Body of pancreas (tissue), 4 donors: ENCODE measurements around the gene CHRDL2. TPM values are rescaled to one million over a fixed set of nuclear protein-coding genes. Genes with fewer than 3 reads are reported as not detected.

Experiments
- ATAC-seq: fragments of 150-250 bp; one replicate; pipeline ENCODE4 v1.9.1; 2016
- DNase-seq, 4 donors: peaks; one replicate each; pipeline ENCODE4 v3.0.0-alpha.2; 2019
- H3K27ac ChIP-seq, 4 donors: fragments of 200-600 bp; sonication (generic); 1 replicate in 3 of 4; 2 replicates in 1 of 4; pipeline versions ENCODE4 v1.5.1 to v1.6.1; 2016 to 2019; ENCODE audit warnings: mild to moderate bottlenecking in 1 of 4, mixed read lengths in 1 of 4, moderate library complexity in 1 of 4
- H3K27me3 ChIP-seq, 2 donors: fragments of 200-600 bp; sonication (generic); one replicate each; pipeline ENCODE4 v1.6.0; 2016; ENCODE audit warnings: mild to moderate bottlenecking in 1 of 2
- H3K36me3 ChIP-seq, 2 donors: fragments of 200-600 bp; sonication (generic); replicated peaks in 1 of 2; 2 replicates each; pipeline ENCODE4 v1.5.1; 2016; ENCODE audit warnings: low read depth in 2 of 2; ENCODE audit not compliant: insufficient read depth in 1 of 2
- H3K4me1 ChIP-seq: fragments of 200-600 bp; sonication (generic); one replicate; pipeline ENCODE4 v1.6.0; 2016
- H3K4me3 ChIP-seq, 2 donors: fragments of 200-600 bp; sonication (generic); 1 replicate in 1 of 2; 2 replicates in 1 of 2; pipeline ENCODE4 v1.5.1; 2016 to 2019
- H3K9me3 ChIP-seq, 3 donors: fragments of 200-600 bp; sonication (generic); 1 replicate in 2 of 3; 2 replicates in 1 of 3; pipeline ENCODE4 v1.5.1; 2016
- CTCF ChIP-seq, 7 experiments: fragments of 450-650 bp in 4 of 7; fragments of 200-600 bp in 3 of 7; sonication (generic) in 3 of 7; IDR thresholded peaks; one replicate each; pipeline ENCODE4 v1.5.1; 2016 to 2019; ENCODE audit warnings: antibody characterized with exemption in 7 of 7
- POLR2A ChIP-seq, 3 donors: fragments of 450-650 bp; IDR thresholded peaks; one replicate each; pipeline ENCODE4 v1.6.1; 2016; ENCODE audit warnings: antibody characterized with exemption in 3 of 3, mild to moderate bottlenecking in 2 of 3
- WGBS, 2 donors: methylation state at CpG; one replicate each; pipeline ENCODE4 v1.1.5; 2017; 5-methylcytosine and 5-hydroxymethylcytosine counted together
- intact Hi-C: fragments of 100-400 bp; cut with DNase I; formaldehyde crosslinking; loops from one replicate; pipeline ENCODE4 v1.15.1; 2023
- total RNA-seq, 2 donors: library from RNA; depleted of rRNA; stranded (reverse); fragments of >200 nt; gene quantifications; one replicate each; pipeline ENCODE4 v1.1.0, GENCODE V29; 2016

The CHRDL2 gene
- total RNA-seq, 2 donors from 2014 or later, result not detected

GRCh38 chr11:74720596-74721478, 10.4 kb downstream of the CHRDL2 start:
- Histone ChIP-seq H3K27me3 (no peaks in the 10 kb centered on the region), H3K4me1 (no peaks in the 10 kb centered on the region), H3K4me3 (no peak overlapping the region), H3K9me3 (no peaks in the 10 kb centered on the region), H3K36me3 (no peaks in the 10 kb centered on the region), H3K27ac (no peak overlapping the region)
- WGBS, 2 donors, result 65 to 75% methylated on average over 16 to 17 of the region's 17 CpGs
- TF ChIP-seq POLR2A (IDR thresholded peaks at IDR 0.05) (no peak), CTCF (IDR thresholded peaks at IDR 0.05) (no peak)
- ATAC-seq (peak; percentile 52), DNase-seq (peak in 3 of 4 donors; percentile 48 to 50 (median 49))
- intact Hi-C loops, result no loop called here

- Histone ChIP-seq H3K27ac (no peak overlapping the region), H3K4me1 (no peaks in the 10 kb centered on the region), H3K36me3 (no peaks in the 10 kb centered on the region), H3K4me3 (no peak overlapping the region), H3K27me3 (no peaks in the 10 kb centered on the region), H3K9me3 (no peaks in the 10 kb centered on the region)
- WGBS, 2 donors, result 85 to 87% methylated on average over 5 of the region's 5 CpGs
- ATAC-seq, result no peak
- DNase-seq, result no peak
- TF ChIP-seq POLR2A (IDR thresholded peaks at IDR 0.05) (no peak), CTCF (IDR thresholded peaks at IDR 0.05) (no peak)
- intact Hi-C loops, result no loop called here
These were observed 12.2 kb downstream of the CHRDL2 start for GRCh38 chr11:74719011-74719410.

GRCh38 chr11:74717221-74717969, 13.8 kb downstream of the CHRDL2 start:
- WGBS, 2 donors, result 68 to 80% methylated on average over 5 of the region's 5 CpGs
- intact Hi-C loops, result no loop called here
- no peak overlapping the region for H3K27ac ChIP-seq
- H3K4me1 ChIP-seq, result no peaks in the 10 kb centered on the region
- no peaks in the 10 kb centered on the region for H3K9me3 ChIP-seq
- no peak for ATAC-seq
- no peak overlapping the region for H3K4me3 ChIP-seq
- no peaks in the 10 kb centered on the region for H3K36me3 ChIP-seq
- TF ChIP-seq CTCF (IDR thresholded peaks at IDR 0.05) (no peak), POLR2A (IDR thresholded peaks at IDR 0.05) (no peak)
- H3K27me3 ChIP-seq, result no peaks in the 10 kb centered on the region
- DNase-seq, result no peak

DNA sequence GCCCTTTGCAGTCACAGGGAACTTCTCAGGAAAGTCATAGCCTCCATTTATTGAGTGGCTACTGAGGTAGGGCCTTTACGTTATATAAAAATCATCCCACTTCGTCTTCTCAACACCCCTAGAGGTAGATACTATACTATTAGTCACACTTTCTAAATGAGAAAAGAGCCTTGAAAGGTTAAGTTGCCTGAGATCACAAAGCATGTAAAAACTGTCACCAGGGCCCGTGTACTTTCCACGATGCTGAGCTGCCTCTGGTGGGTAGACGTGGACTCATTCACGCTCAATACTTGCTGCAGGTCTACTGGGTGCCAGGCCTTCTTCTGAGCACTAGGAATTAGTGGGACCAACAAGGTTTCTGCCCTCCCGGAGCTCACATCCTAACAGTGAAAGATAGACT, 16.3 kb downstream of the CHRDL2 start:
- Histone ChIP-seq H3K36me3 (no peaks in the 10 kb centered on the region), H3K27ac (no peak overlapping the region), H3K4me1 (no peaks in the 10 kb centered on the region), H3K9me3 (no peaks in the 10 kb centered on the region), H3K27me3 (no peaks in the 10 kb centered on the region), H3K4me3 (no peak overlapping the region)
- intact Hi-C loops, result no loop called here
- DNase-seq, result no peak
- 86 to 88% methylated on average over 7 of the region's 7 CpGs for WGBS, 2 donors
- TF ChIP-seq CTCF (IDR thresholded peaks at IDR 0.05), result no peak
- no peak for TF ChIP-seq POLR2A (IDR thresholded peaks at IDR 0.05)
- no peak for ATAC-seq
